Measurements from ENCODE around the gene NKAIN1. TPM values are rescaled to one million over a fixed set of nuclear protein-coding genes. Genes with fewer than 3 reads are reported as not detected.

The NKAIN1 gene
- total RNA-seq, 4 donors from 2014 or later, result 1.4 to 4.6 (median 4.0) TPM

DNA sequence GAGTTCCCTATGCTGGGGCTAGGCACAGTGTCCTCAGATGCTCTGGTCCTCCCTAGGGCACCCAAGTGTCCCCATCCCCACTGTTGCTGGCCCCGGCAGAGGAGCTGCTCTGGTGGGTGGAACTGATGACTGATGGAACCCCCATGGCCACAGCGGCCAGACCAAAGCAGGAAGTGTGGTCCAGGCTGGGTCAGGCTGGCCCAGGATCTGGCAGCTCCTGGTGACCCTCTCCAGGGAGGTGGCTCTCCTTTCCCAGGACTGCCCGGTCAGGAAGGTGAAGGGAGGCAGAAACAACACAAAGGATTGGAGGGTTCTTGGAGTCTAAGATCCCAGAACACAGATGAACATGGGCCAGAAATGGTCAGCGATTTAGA is 1.1 kb downstream of the NKAIN1 start:
- no peak for TF ChIP-seq POLR2A (IDR thresholded peaks at IDR 0.05)
- TF ChIP-seq, protein P1, sequence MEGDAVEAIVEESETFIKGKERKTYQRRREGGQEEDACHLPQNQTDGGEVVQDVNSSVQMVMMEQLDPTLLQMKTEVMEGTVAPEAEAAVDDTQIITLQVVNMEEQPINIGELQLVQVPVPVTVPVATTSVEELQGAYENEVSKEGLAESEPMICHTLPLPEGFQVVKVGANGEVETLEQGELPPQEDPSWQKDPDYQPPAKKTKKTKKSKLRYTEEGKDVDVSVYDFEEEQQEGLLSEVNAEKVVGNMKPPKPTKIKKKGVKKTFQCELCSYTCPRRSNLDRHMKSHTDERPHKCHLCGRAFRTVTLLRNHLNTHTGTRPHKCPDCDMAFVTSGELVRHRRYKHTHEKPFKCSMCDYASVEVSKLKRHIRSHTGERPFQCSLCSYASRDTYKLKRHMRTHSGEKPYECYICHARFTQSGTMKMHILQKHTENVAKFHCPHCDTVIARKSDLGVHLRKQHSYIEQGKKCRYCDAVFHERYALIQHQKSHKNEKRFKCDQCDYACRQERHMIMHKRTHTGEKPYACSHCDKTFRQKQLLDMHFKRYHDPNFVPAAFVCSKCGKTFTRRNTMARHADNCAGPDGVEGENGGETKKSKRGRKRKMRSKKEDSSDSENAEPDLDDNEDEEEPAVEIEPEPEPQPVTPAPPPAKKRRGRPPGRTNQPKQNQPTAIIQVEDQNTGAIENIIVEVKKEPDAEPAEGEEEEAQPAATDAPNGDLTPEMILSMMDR (IDR thresholded peaks at IDR 0.05 in 4 of 5, conservative IDR thresholded peaks at IDR 0.05 in 1 of 5), result no peak
- Histone ChIP-seq H3K27me3 (peaks cover 3 to 4% (median 3%) of the 10 kb centered on the region in 3 donors), H3K4me3 (peak overlapping the region in 3 of 4 donors; percentile 42 to 51 (median 43)), H3K36me3 (no peaks in the 10 kb centered on the region), H3K4me1 (no peaks in the 10 kb centered on the region), H3K27ac (no peak overlapping the region), H3K9me3 (no peaks in the 10 kb centered on the region)
- intact Hi-C loops (cut with DNase I; ENCODE audit: low total_unique reads), result no loop called here
- ATAC-seq (no peak), DNase-seq (no peak)
- in situ Hi-C loops (cut with MboI; ENCODE audit: low sequenced_read_pairs in 4 of 4), result no loop called here

DNA sequence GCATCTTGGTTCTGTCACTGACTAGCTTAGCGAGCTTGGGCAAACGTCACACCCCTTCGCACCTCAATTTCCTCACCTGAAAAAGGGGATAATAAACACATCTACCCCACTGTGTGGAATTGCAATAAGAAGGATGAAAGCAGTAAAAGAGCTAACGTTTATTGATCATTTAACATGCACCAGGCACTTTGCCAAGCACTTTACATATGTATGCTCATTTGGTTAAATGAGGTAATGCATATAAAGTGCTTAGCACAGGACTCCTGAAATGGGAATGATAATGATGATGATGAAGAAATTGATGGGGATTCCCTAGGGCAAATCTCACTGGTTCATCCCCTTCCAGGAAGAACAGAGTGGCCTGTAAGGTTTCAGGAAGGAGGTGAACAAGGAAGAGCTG is 4.8 kb downstream of the NKAIN1 start:
- in situ Hi-C loops (cut with MboI; ENCODE audit: low sequenced_read_pairs in 4 of 4), result no loop called here
- Histone ChIP-seq H3K4me1 (no peaks in the 10 kb centered on the region), H3K27ac (no peak overlapping the region), H3K36me3 (no peaks in the 10 kb centered on the region), H3K27me3 (peaks cover 0 to 3% (median 0%) of the 10 kb centered on the region in 3 donors), H3K9me3 (no peaks in the 10 kb centered on the region), H3K4me3 (no peak overlapping the region)
- DNase-seq (no peak), ATAC-seq (no peak)
- intact Hi-C loops (cut with DNase I; ENCODE audit: low total_unique reads), result no loop called here
- no peak for TF ChIP-seq POLR2A (IDR thresholded peaks at IDR 0.05)

DNA sequence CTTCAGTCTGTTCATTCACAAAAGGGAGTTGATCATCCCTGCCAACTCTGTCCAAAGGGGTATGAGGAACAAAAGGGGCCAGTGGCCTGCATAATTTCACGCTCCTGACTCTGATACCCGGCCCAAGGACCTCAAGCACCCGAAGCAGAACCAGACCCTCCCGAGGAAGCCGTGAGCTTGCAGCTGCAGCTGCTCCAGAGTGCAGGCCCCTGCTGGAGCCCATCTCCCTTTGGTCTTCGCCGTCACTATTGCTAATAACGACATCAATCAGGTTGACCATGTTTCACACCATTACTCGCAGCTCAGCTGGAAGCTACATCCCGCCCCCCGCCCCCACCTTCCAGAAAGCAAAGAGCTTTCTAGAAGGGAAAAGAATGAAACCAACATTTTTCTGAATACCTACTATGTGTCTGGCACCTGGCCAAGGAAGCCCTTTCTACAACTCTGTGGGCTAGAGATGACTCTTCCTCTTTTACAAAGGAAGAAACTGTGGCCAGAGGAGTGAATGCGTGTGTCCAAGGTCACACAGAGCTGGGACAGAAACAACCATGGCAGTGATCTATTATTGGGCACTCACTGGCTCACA is 5.5 kb downstream of the NKAIN1 start:
- Histone ChIP-seq H3K27ac (no peak overlapping the region), H3K4me1 (no peaks in the 10 kb centered on the region), H3K36me3 (no peaks in the 10 kb centered on the region), H3K27me3 (peaks cover 0 to 3% (median 0%) of the 10 kb centered on the region in 3 donors), H3K4me3 (no peak overlapping the region), H3K9me3 (no peaks in the 10 kb centered on the region)
- DNase-seq (no peak), ATAC-seq (no peak)
- TF ChIP-seq POLR2A (IDR thresholded peaks at IDR 0.05), result no peak
- TF ChIP-seq, protein P1 (IDR thresholded peaks at IDR 0.05 in 4 of 5, conservative IDR thresholded peaks at IDR 0.05 in 1 of 5), result no peak
- intact Hi-C loops (cut with DNase I; ENCODE audit: low total_unique reads) (no loop called here), in situ Hi-C loops (cut with MboI; ENCODE audit: low sequenced_read_pairs in 4 of 4) (no loop called here)

DNA sequence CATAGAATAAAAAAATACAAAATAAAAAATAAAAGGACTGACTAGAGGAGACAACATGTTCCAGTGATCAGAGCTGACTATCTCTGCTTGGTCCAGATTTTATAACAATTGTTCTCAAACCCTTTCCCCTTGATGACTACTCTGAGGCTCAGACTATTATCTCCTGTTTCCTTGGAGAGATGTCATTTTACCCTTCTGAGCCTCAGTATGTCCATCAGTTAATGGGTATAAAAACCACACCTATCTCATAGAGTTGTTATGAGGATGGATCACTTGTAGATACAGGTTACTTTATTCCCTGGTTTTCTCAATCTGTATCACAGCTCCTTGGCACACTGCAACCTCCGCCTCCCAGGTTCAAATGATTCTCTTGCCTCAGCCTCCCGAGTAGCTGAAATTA is 7.0 kb downstream of the NKAIN1 start:
- in situ Hi-C loops (cut with MboI; ENCODE audit: low sequenced_read_pairs in 4 of 4) (no loop called here), intact Hi-C loops (cut with DNase I; ENCODE audit: low total_unique reads) (no loop called here)
- no peak for TF ChIP-seq POLR2A (IDR thresholded peaks at IDR 0.05)
- TF ChIP-seq, protein P1 (IDR thresholded peaks at IDR 0.05 in 4 of 5, conservative IDR thresholded peaks at IDR 0.05 in 1 of 5), result no peak
- no peaks in the 10 kb centered on the region for H3K4me1 ChIP-seq
- H3K27ac ChIP-seq, result no peak overlapping the region
- DNase-seq, result no peak
- H3K4me3 ChIP-seq, result no peak overlapping the region
- no peak for ATAC-seq
- H3K9me3 ChIP-seq, result no peaks in the 10 kb centered on the region
- no peaks in the 10 kb centered on the region for H3K27me3 ChIP-seq
- H3K36me3 ChIP-seq, result no peaks in the 10 kb centered on the region

DNA sequence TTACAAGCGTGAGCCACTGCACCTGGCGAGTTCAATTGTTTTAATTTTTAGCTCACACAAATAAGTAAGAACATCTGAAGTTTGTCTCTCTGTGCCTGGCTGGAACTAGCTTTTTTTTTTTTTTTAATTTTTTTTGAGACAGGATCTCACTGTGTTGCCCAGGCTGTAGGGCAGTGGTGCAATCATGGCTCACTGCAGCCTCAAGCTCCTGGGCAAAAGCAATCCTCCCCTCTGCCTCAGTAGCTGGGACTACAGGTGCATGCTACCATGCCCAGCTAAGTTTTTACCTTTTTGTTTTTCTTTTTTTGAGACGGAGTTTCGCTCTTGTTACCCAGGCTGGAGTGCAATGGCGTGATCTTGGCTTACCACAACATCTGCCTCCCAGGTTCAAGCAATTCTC is 7.9 kb downstream of the NKAIN1 start:
- H3K27ac ChIP-seq, result no peak overlapping the region
- H3K4me3 ChIP-seq, result no peak overlapping the region
- in situ Hi-C loops (cut with MboI; ENCODE audit: low sequenced_read_pairs in 4 of 4) (no loop called here), intact Hi-C loops (cut with DNase I; ENCODE audit: low total_unique reads) (no loop called here)
- no peaks in the 10 kb centered on the region for H3K36me3 ChIP-seq
- no peaks in the 10 kb centered on the region for H3K9me3 ChIP-seq
- DNase-seq, result no peak
- TF ChIP-seq POLR2A (IDR thresholded peaks at IDR 0.05), result no peak
- TF ChIP-seq, protein P1 (IDR thresholded peaks at IDR 0.05 in 4 of 5, conservative IDR thresholded peaks at IDR 0.05 in 1 of 5), result no peak
- no peaks in the 10 kb centered on the region for H3K4me1 ChIP-seq
- no peaks in the 10 kb centered on the region for H3K27me3 ChIP-seq
- ATAC-seq, result no peak

All from gastrocnemius medialis (tissue), 4 donors.